ENCODE results near the gene RNF148.

- TF ChIP-seq CTCF (conservative IDR thresholded peaks at IDR 0.05; ENCODE audit: low read depth in 2 of 2): no peak
- no peak for TF ChIP-seq JUNB (IDR thresholded peaks at IDR 0.05; ENCODE audit: unreplicated experiment)
- no peak for TF ChIP-seq POLR2AphosphoS5 (IDR thresholded peaks at IDR 0.05; ENCODE audit: low read depth)
- TF ChIP-seq EZH2 (IDR thresholded peaks at IDR 0.05; ENCODE audit: low read depth, unreplicated experiment): no peak
- TF ChIP-seq, protein P1, sequence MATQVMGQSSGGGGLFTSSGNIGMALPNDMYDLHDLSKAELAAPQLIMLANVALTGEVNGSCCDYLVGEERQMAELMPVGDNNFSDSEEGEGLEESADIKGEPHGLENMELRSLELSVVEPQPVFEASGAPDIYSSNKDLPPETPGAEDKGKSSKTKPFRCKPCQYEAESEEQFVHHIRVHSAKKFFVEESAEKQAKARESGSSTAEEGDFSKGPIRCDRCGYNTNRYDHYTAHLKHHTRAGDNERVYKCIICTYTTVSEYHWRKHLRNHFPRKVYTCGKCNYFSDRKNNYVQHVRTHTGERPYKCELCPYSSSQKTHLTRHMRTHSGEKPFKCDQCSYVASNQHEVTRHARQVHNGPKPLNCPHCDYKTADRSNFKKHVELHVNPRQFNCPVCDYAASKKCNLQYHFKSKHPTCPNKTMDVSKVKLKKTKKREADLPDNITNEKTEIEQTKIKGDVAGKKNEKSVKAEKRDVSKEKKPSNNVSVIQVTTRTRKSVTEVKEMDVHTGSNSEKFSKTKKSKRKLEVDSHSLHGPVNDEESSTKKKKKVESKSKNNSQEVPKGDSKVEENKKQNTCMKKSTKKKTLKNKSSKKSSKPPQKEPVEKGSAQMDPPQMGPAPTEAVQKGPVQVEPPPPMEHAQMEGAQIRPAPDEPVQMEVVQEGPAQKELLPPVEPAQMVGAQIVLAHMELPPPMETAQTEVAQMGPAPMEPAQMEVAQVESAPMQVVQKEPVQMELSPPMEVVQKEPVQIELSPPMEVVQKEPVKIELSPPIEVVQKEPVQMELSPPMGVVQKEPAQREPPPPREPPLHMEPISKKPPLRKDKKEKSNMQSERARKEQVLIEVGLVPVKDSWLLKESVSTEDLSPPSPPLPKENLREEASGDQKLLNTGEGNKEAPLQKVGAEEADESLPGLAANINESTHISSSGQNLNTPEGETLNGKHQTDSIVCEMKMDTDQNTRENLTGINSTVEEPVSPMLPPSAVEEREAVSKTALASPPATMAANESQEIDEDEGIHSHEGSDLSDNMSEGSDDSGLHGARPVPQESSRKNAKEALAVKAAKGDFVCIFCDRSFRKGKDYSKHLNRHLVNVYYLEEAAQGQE (IDR thresholded peaks at IDR 0.05; ENCODE audit: unreplicated experiment): no peak
- TF ChIP-seq CREB1 (CRISPR knock-in tag; IDR thresholded peaks at IDR 0.05; ENCODE audit: low read depth): no peak
Observed at GRCh38 chr7:122702872-122703510, at the start of gene RNF148.
